ENCODE results near the gene DACH1.
"Not testable (repeated sequence)": the region's sequence is repeated elsewhere in the genome, so short reads cannot be mapped to it uniquely, and the experiment has no call there.

Gene DACH1

DNA sequence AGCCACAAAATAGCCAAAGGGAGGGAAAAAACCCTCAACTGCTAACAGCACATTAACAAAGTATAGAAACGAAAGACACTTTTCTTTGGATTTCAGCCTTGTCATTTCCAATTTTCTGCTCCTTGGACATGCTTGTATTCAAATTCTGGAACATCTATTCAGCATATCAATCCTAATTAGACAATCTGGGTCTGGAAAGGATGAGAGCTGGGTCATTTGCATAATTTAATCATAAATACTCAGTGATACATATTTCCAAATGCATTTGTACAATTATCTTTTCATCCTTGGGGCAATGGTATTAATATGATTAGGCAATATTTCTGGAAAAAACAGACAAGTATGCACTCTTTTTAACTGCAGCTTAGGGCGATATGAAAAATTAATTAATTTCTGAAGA lies 14.3 kb downstream of the DACH1 start:
- Histone ChIP-seq H3K4me3 (ENCODE audit: low read length) (no peak overlapping the region), H3K9ac (ENCODE audit: low read depth, low read length) (no peak overlapping the region), H3K9me3 (replicated peaks; ENCODE audit: low read length) (no peaks in the 10 kb centered on the region), H3K4me2 (ENCODE audit: low read length) (no peak overlapping the region), H3K36me3 (ENCODE audit: insufficient read depth, low read length) (no peaks in the 10 kb centered on the region), H3K27me3 (ENCODE audit: control insufficient read depth, insufficient read depth, low read length) (no peaks in the 10 kb centered on the region), H3K4me1 (ENCODE audit: control insufficient read depth, insufficient read depth, low read length) (no peaks in the 10 kb centered on the region)

DNA sequence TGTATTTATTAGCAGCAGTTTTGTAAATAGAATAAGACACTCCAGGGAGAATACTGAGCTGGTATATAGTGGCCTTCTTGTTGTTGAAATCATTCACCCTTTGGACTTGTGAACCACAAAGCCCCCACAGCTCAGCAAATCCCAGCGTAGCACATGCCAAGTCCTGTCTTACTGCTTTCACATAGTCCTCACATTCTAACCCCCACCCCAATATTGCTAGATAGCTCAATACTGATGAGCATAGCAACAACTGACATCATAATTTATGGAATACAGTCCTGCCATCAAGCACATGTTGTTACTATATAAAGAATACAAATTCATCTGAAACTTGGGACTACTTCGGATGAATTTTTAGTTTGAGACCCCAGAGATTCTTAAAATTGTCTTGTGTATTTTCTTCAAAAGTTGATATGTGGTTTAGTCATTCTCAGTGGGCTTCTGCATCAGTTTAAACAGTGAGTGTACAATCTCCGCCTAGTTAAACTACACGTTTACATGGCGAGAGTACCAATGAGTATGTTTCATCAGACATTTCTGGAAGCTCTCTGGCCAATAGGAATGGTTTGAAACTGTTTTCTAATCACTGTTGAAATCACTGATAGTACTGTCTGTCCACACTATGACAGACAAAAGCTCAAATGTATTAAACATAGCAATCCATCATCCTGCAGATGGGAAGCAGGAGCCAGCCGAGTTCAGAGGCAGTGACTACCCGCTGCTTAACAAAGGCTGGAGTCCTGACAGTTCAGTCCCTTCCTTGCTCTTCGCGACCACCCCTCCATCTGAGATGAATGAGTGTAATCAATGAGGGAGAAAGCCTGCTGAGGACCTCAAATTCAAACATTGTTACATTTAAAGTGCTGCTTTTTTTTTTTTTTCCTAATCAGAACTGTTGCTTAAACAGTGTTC lies 15.2 kb downstream of the DACH1 start:
- Histone ChIP-seq H3K4me2 (ENCODE audit: low read length) (no peak overlapping the region), H3K4me1 (ENCODE audit: control insufficient read depth, insufficient read depth, low read length) (no peaks in the 10 kb centered on the region), H3K9ac (ENCODE audit: low read depth, low read length) (no peak overlapping the region), H3K9me3 (replicated peaks; ENCODE audit: low read length) (no peaks in the 10 kb centered on the region), H3K27me3 (ENCODE audit: control insufficient read depth, insufficient read depth, low read length) (no peaks in the 10 kb centered on the region), H3K36me3 (ENCODE audit: insufficient read depth, low read length) (no peaks in the 10 kb centered on the region), H3K4me3 (ENCODE audit: low read length) (no peak overlapping the region)

DNA sequence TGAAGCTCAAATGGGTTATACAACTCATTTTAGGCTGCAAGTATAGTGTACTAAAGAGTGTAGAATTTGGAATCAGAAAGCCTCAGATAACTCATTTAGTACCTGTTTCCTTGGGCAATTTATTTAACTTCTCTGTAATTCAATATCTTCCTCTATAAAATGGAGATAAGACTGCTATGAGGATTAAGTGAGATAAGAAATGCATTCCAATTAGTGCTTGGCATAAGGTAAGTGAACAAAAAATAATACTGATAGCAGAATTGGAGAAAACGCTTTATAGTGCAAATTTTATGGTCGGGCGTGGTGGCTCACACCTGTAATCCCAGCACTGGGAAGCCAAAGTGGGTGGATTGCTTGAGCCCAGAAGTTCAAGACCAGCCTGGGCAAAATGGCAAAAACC lies 25.0 kb downstream of the DACH1 start:
- Histone ChIP-seq H3K4me2 (ENCODE audit: low read length) (no peak overlapping the region), H3K36me3 (ENCODE audit: insufficient read depth, low read length) (no peaks in the 10 kb centered on the region), H3K9ac (ENCODE audit: low read depth, low read length) (no peak overlapping the region)

DNA sequence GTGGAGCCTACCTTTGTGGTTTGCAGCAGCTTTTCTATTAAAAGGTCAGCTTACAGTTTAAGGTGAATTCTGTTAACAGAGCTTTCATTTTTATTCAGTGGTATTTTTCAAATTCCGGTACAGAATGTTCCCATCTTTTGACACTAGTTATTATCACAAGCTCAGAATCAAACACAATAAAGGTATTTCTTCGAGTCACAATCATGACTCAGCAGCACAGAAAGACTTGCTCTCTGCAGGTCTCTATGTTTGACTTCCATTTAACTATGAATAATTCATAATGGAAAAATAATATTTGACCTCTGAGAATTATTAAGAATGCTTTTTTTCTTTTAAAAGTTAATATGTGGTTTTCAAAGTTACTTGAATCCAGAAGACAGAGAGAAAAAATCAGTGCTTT lies 28.2 kb downstream of the DACH1 start:
- no peaks in the 10 kb centered on the region for H3K9me3 ChIP-seq (replicated peaks; ENCODE audit: low read length)
- no peaks in the 10 kb centered on the region for H3K36me3 ChIP-seq (ENCODE audit: insufficient read depth, low read length)
- H3K9ac ChIP-seq (ENCODE audit: low read depth, low read length), result no peak overlapping the region
- no peaks in the 10 kb centered on the region for H3K4me1 ChIP-seq (ENCODE audit: control insufficient read depth, insufficient read depth, low read length)
- no peak overlapping the region for H3K4me2 ChIP-seq (ENCODE audit: low read length)
- H3K4me3 ChIP-seq (ENCODE audit: low read length), result no peak overlapping the region
- H3K27me3 ChIP-seq (ENCODE audit: control insufficient read depth, insufficient read depth, low read length), result no peaks in the 10 kb centered on the region

More for the DNA sequence above, 25.0 kb downstream of the DACH1 start:
- no peak overlapping the region for H3K4me3 ChIP-seq (ENCODE audit: low read length)
- no peaks in the 10 kb centered on the region for H3K4me1 ChIP-seq (ENCODE audit: control insufficient read depth, insufficient read depth, low read length)
- H3K9me3 ChIP-seq (replicated peaks; ENCODE audit: low read length), result no peaks in the 10 kb centered on the region
- H3K27me3 ChIP-seq (ENCODE audit: control insufficient read depth, insufficient read depth, low read length), result no peaks in the 10 kb centered on the region

DNA sequence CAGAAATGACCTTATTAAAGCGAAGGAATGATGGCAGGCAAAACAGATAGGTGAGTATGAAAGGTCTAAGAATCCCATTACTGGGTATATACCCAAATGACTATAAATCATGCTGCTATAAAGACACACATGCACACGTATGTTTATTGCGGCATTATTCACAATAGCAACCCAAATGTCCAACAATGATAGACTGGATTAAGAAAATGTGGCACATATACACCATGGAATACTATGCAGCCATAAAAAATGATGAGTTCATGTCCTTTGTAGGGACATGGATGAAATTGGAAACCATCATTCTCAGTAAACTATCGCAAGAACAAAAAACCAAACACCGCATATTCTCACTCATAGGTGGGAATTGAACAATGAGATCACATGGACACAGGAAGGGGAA lies 29.4 kb downstream of the DACH1 start:
- not testable (repeated sequence) for H3K4me2 ChIP-seq (ENCODE audit: low read length); H3K36me3 ChIP-seq (ENCODE audit: insufficient read depth, low read length); H3K9me3 ChIP-seq (replicated peaks; ENCODE audit: low read length); H3K4me1 ChIP-seq (ENCODE audit: control insufficient read depth, insufficient read depth, low read length); H3K27me3 ChIP-seq (ENCODE audit: control insufficient read depth, insufficient read depth, low read length); H3K4me3 ChIP-seq (ENCODE audit: low read length); H3K9ac ChIP-seq (ENCODE audit: low read depth, low read length)

DNA sequence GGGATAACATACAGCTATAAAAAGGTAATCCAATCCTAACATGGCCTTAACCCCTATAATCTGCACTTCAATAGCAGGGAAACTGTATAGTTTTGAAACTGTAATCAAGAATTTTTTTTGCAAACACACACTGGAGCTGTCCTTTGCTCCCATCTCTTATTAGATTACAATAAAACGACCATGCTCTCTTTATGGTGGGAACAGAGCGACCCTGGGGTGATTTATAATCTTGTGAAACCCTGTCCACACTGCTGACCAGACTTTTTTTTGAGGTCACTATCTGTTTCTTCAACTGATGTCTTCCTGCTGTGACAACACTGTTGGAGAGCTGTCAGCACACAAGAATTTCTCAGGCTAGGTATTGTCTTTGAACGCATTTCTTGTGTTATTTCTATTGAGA lies 35.3 kb downstream of the DACH1 start:
- Histone ChIP-seq H3K9me3 (replicated peaks; ENCODE audit: low read length) (no peaks in the 10 kb centered on the region), H3K4me2 (ENCODE audit: low read length) (no peak overlapping the region), H3K9ac (ENCODE audit: low read depth, low read length) (no peak overlapping the region), H3K36me3 (ENCODE audit: insufficient read depth, low read length) (no peaks in the 10 kb centered on the region), H3K27me3 (ENCODE audit: control insufficient read depth, insufficient read depth, low read length) (peaks cover 4% of the 10 kb centered on the region), H3K4me1 (ENCODE audit: control insufficient read depth, insufficient read depth, low read length) (no peaks in the 10 kb centered on the region), H3K4me3 (ENCODE audit: low read length) (no peak overlapping the region)

DNA sequence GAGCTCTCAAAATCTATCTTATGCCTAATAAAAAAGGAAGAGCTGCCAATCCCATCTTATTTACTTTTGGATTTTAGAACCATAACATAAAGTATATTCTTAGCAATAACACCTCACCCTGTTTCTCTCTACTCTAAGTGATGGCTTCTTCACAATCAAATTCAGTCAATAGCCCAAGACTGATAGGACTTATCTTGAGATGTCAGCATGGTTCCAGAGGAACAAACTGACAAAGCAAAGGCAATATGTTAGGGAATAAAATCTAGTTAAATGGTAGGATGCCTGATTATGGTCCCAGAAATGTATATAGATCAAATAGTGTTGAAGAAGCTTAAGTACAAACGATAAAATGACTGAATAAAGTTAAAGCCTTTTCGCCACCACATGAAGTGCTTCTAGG lies 36.3 kb downstream of the DACH1 start:
- Histone ChIP-seq H3K4me2 (ENCODE audit: low read length) (no peak overlapping the region), H3K27me3 (ENCODE audit: control insufficient read depth, insufficient read depth, low read length) (peaks cover 4% of the 10 kb centered on the region), H3K9ac (ENCODE audit: low read depth, low read length) (no peak overlapping the region), H3K36me3 (ENCODE audit: insufficient read depth, low read length) (no peaks in the 10 kb centered on the region), H3K4me3 (ENCODE audit: low read length) (no peak overlapping the region), H3K9me3 (replicated peaks; ENCODE audit: low read length) (no peaks in the 10 kb centered on the region), H3K4me1 (ENCODE audit: control insufficient read depth, insufficient read depth, low read length) (no peaks in the 10 kb centered on the region)

DNA sequence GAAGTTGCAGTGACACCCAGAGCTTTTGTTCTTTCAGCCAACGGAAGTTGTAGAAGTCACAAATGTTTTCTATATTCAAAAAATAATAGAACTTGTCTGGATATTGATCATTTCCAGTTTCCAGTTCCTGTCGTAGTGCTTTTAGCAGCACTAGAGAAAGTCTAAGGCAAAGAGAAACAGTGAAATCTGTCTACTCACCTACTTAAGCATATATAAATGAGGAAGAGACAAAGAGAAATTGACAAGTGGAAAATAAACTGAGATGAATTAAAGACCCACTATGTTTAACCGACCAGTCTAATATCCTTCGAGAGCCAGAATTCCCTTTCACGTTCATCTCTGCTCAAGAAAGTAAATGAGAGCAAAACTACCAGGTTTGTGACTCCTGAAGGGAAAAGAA lies 36.7 kb downstream of the DACH1 start:
- H3K4me1 ChIP-seq (ENCODE audit: control insufficient read depth, insufficient read depth, low read length), result no peaks in the 10 kb centered on the region

DNA sequence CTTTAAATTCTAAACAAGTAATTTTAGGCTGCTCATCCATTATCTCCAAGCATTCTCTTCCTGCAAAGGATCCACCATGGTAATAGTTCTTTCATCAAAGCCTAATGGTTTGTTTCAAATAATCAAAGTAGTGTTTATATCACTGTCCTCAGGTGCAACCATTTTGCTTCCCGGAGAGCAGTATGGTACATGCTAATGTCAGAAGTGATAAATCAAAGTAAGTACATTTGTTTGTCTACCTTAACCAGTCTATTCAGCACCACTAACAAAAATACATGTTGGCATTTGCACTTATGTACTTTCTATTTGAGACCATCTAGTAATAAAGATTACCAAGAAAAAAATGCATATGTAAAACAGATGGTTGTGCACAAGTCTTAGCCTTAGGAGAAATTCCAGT lies 37.5 kb downstream of the DACH1 start:
- Histone ChIP-seq H3K36me3 (ENCODE audit: insufficient read depth, low read length) (no peaks in the 10 kb centered on the region), H3K4me2 (ENCODE audit: low read length) (no peak overlapping the region), H3K4me3 (ENCODE audit: low read length) (no peak overlapping the region), H3K27me3 (ENCODE audit: control insufficient read depth, insufficient read depth, low read length) (peaks cover 4% of the 10 kb centered on the region), H3K9ac (ENCODE audit: low read depth, low read length) (no peak overlapping the region), H3K9me3 (replicated peaks; ENCODE audit: low read length) (no peaks in the 10 kb centered on the region), H3K4me1 (ENCODE audit: control insufficient read depth, insufficient read depth, low read length) (no peaks in the 10 kb centered on the region)

More for the DNA sequence above, 36.7 kb downstream of the DACH1 start:
- no peak overlapping the region for H3K4me2 ChIP-seq (ENCODE audit: low read length)
- H3K9ac ChIP-seq (ENCODE audit: low read depth, low read length), result no peak overlapping the region
- no peaks in the 10 kb centered on the region for H3K9me3 ChIP-seq (replicated peaks; ENCODE audit: low read length)
- H3K36me3 ChIP-seq (ENCODE audit: insufficient read depth, low read length), result no peaks in the 10 kb centered on the region
- H3K4me3 ChIP-seq (ENCODE audit: low read length), result no peak overlapping the region
- H3K27me3 ChIP-seq (ENCODE audit: control insufficient read depth, insufficient read depth, low read length), result peaks cover 4% of the 10 kb centered on the region

DNA sequence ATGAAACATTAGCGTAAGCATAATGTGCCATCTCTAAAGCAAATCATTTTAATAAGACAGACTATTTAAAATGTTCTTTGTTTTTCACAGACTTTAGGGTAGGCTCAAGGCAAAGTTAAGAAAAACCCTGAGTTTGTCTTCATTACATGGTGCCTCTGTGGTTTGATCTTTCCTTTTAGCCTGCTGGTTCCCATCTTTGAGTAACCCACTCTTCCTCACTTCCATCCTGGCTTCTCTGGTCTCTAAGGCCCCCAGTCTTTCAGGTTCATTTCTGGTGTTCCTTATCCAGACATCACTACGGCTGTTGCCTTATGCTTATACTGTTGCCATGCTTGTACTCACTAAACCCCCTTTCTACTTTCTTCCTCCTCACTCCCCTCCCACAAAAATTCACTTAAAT lies 38.4 kb downstream of the DACH1 start:
- H3K9me3 ChIP-seq (replicated peaks; ENCODE audit: low read length), result no peaks in the 10 kb centered on the region
- no peak overlapping the region for H3K4me3 ChIP-seq (ENCODE audit: low read length)
- no peak overlapping the region for H3K4me2 ChIP-seq (ENCODE audit: low read length)
- H3K9ac ChIP-seq (ENCODE audit: low read depth, low read length), result no peak overlapping the region
- no peaks in the 10 kb centered on the region for H3K4me1 ChIP-seq (ENCODE audit: control insufficient read depth, insufficient read depth, low read length)
- H3K27me3 ChIP-seq (ENCODE audit: control insufficient read depth, insufficient read depth, low read length), result peaks cover 4% of the 10 kb centered on the region
- no peaks in the 10 kb centered on the region for H3K36me3 ChIP-seq (ENCODE audit: insufficient read depth, low read length)

DNA sequence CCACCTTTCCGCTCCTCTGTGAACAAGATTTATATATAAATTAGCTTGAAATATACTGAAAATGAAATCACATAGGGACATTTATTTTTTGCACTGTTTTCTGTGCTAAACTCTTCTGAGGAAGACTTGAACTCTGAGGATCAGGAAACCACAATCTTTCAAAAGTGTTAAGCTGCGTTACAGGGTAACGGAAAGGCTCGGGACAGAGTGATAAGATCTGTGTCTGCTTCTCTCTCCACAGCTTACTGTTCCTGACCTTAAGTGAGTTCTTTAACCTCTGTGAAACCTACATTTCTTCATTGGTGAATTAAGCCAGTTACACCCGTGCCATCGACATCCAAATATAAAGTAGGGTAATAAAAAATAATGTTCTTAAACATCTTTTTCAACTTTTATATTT lies 38.9 kb downstream of the DACH1 start:
- peaks cover 4% of the 10 kb centered on the region for H3K27me3 ChIP-seq (ENCODE audit: control insufficient read depth, insufficient read depth, low read length)
- H3K4me2 ChIP-seq (ENCODE audit: low read length), result no peak overlapping the region
- no peak overlapping the region for H3K4me3 ChIP-seq (ENCODE audit: low read length)
- no peak overlapping the region for H3K9ac ChIP-seq (ENCODE audit: low read depth, low read length)
- H3K4me1 ChIP-seq (ENCODE audit: control insufficient read depth, insufficient read depth, low read length), result no peaks in the 10 kb centered on the region
- no peaks in the 10 kb centered on the region for H3K36me3 ChIP-seq (ENCODE audit: insufficient read depth, low read length)
- H3K9me3 ChIP-seq (replicated peaks; ENCODE audit: low read length), result no peaks in the 10 kb centered on the region

DNA sequence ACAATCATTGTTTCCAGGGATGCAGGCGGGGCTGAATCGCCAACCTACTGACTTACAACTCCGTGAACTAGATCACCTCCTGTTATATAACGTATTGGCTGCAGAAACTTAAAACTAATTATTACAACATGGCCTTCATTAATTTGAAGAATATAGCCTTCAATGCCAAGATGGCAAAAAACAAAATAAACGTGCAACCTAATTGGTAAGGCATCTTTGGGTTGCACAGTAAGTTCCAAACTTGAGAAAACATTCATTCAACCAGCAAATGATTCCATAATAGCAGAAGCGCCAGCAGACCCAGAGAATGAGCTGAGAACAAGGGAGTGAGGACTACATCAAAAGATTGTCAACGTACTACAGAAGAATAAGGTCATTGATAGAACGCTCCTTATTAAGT lies 39.8 kb downstream of the DACH1 start:
- Histone ChIP-seq H3K4me3 (ENCODE audit: low read length) (no peak overlapping the region), H3K9me3 (replicated peaks; ENCODE audit: low read length) (no peaks in the 10 kb centered on the region), H3K9ac (ENCODE audit: low read depth, low read length) (no peak overlapping the region), H3K4me2 (ENCODE audit: low read length) (no peak overlapping the region), H3K27me3 (ENCODE audit: control insufficient read depth, insufficient read depth, low read length) (peaks cover 4% of the 10 kb centered on the region), H3K36me3 (ENCODE audit: insufficient read depth, low read length) (no peaks in the 10 kb centered on the region), H3K4me1 (ENCODE audit: control insufficient read depth, insufficient read depth, low read length) (no peaks in the 10 kb centered on the region)

Measured in skeletal muscle satellite cell (primary cell).